KG1 (cell line): ENCODE results near the gene ZNF22.

Source experiments
- DNase-seq: peaks from one replicate; lab custom pipeline; 2025; lab: John Stamatoyannopoulos, UW

The ZNF22 gene

DNA sequence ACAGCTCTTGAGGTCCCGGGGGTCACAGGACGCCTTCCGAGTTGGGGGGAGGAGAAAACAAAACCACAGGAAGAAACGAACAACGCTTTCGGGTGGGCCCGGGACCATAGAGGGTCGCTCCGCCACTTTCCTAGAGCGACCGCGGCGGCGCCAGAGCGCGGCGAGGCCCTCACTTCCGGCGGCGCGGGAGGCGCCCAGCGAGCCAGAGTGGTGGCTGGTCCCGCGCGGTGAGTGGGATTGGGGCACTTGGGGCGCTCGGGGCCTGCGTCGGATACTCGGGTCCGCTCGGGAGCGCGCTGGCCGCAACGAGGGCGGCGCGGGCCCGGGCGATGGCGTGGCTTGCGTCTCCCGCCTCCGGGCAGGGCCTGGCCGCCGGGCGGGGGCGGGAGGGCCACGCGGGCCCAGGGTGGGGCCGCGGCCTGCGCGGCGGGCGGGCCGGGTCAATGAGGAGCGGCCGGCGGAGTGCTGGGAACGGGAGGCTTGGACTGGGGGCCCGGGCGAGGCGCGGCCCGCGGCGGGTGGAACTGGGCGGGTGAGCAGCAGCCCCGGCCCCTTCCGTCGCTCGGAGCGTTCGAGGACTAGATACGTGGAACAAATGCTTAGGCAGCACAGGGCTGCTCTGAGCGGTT, at the start of gene ZNF22:
TSS of gene ZNF22 (plus strand) at position 172 of the 629 bp plus-strand sequence. CDS start 2,446 bp downstream, outside the sequence.
- DNase-seq, result peak; percentile 72

DNA sequence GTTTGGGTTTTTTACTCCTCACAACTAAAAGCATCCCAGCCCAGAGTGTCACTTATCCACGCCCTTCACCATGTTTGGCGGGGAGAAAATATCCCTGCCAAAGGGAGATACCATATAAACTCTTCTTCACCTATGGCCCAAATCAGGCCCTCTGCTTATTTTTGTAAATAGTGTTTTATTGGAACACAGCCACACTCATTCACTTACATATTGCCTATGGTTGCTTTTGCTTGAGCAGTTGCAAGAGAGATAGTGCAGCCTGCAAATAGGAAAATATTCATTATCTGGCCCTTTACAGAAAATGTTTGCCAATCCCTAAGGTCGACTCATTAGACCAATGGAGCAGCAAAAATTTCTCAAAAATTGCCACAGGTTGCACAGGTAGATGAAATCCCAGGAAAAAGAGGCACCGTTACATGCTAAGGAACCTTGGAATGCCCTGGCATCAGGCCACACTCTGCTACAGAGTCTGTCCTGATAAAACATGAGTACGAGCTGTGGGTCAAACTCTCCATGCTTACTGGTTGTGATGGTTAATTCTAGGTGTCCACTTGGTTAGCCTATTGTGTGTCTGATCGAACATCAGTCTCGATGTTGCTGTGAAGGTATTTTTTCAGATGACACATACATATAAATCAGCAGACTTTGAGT, 49.0 kb upstream of the ZNF22 start:
- no peak for DNase-seq

DNA sequence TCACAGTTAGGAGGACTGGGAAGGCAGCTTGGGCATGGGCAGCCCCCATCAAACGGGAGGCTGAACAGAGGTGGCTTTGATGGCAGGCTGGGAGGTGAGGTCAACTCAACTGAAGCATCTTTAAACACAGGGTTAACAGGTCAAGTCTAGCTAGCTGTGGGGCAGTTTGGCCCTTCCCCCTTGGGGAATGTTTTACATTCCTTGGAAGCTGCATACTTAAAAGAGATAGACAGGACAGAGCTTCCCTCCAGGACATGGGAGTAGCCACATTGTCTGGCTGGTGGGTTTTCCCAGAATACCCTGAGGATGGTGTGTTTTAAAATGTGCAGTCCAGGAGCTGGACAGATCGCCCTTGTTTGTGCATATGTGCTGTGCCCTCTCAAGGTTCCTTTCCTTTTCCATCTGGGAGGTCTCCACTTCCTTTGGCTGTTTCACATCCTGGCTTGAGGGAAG, 47.9 kb upstream of the ZNF22 start:
- no peak for DNase-seq

DNA sequence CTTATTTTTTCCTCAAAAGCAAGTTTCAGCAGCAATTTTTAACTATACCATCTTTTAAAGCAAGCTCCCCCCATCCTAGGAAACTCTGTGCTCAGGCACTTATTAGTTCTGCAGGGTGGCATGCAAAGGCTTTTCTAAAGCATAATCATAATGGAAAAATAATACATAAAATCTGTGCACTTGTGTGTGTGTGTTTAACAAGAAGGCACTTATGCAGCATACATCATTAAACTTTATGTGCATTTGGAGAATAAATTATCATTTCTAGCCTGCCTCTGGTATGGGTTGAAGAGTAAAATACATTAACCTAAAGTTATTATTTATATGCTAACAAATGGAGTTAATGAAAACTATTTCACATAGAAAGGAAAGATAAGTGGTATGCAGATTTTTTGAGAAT, 46.7 kb upstream of the ZNF22 start:
- DNase-seq, result no peak

DNA sequence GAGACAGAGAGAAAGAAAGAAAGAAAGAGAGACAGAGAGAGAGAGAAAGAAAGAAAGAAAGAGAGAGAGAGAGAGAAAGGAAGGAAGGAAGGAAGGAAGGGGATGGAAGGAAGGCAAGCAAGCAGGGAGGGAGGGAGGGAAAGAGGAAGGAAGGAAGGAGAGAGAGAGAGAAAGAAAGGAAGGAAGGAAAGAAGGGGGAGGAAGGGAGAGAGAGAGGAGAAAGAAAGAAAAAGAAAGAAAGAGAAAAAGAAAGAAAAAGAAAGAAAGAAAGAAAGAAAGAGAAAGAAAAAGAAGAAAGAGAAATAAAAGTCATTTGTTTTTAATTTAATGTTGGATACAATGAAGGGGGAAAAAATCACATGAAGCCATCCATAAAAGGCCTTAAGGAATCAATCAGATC, 45.8 kb upstream of the ZNF22 start:
- no peak for DNase-seq

DNA sequence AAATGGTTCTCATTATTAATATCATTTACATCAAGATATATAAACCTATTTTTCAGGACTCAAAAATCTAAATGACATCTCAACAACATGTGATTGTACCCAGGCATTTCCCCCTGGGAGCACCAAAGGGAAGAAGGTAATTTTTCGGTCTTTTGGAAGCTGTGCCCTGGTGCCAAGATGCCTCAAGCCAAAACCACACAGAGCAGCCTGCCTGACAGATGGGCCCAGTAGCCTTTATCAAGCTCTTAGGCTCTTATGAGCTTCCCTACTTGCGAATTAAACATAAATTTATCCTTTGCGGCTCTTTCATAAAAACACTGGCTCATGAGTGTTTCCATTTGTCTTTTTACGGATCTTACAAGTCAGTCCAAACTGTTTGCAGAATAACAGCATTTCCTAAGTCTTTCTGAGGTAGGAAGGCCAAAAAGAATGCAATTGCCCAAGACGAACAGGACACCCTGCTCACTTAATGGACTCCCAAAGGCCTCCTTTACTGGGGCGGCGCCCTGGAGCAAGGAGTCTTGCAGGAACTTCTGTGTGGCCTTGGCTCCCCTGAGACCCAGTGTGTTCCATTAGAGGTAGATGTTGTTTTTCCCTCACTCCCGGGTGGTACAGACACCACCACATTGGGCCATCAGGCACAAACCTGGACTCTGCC, 45.2 kb upstream of the ZNF22 start:
- DNase-seq, result no peak

DNA sequence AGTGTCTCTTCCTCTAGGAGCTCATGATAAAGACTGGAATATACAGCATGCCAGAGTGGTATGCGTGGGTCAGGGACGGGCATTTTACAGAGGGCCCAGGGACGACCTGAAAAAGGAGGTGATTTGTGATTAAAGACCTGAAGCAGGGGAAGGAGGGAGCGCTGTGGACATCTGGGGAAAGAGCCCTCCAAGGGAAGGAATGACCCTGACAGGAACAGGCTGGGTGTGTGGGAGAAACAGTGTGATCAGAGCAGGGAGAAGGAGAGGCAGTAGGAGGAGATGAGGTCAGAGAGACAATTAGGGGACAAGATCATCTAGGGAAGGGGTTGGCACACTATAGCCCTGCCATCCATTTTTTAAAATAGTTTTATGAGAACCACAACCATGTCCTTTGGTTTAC, 44.5 kb upstream of the ZNF22 start:
- no peak for DNase-seq

DNA sequence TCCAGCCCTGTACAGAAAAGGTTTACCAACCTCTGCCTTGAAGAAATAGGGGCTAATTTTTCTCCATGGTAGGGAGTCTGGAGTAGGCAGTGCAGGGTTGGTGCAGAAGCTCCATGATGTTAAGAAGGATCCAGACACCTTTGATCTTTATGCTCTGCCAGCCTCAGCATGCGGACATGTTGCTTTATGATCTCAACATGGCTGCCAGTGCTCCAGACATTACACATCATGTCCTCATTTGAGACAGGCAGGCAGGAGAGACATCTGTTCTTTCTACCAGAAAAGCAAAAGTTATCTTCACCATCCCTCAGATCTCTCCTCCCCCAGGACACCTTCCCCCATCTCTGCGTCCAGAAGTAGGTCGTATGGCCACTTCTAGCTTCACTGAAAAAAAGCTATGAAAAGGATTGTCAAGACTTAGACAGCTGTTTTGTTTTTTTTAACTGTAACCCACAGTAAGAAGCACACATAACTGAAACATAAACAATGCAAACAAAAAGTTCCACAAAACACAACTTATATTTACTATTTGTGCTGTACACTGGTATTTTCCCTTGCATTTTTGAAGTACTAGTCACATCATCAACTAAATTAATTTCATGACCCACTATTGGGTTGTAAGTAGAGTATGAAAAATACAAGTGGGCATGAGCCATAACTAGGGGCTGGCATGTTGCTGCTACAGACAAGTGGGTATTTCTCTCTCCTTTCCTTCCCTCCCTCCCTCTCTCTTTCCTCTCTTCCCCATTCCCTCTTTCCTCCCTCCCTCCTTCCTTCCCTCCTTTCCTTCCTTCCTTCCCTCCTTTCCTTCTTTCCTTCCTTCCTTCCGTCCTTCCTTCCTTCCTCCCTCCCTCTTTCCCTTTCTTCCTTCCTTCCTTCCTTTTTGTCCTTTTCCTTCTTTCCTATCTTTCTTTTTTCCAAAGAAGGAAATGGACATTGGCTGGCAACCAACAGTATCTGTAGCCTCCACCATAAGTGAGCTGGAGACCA, 43.7 kb upstream of the ZNF22 start:
- DNase-seq, result no peak

DNA sequence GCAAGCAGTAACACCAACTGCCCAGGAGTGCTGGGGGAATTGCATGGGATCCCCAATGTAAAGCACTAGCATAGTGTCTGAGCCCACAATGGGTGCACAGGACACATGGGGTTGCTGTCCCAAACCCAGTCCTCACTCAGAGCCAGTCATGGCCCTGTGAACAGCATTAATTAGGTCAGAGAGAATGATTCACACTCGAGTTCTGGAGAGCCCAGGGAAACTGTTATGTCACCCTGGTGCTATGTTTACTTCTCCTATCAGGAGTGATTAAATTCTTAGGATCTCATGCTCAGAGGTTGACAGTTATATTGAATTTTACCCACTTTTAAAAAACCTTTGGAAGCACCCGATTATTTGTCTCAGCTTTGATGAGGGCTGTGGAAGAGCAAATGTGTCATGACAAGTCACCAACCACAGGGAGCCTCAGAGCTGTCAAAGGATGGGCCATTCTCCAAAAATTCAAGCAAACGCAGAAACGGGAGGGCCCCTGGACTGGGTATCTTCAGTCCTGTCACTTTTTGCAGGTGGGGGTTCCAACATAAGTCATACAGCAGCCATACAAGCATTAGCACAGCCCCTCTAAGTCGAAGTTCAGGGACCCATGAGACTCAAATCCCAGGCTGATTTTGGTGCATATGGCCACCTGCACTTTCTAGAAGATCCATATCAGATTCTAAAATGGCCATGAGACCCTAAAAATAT, 42.4 kb upstream of the ZNF22 start:
- DNase-seq, result no peak

DNA sequence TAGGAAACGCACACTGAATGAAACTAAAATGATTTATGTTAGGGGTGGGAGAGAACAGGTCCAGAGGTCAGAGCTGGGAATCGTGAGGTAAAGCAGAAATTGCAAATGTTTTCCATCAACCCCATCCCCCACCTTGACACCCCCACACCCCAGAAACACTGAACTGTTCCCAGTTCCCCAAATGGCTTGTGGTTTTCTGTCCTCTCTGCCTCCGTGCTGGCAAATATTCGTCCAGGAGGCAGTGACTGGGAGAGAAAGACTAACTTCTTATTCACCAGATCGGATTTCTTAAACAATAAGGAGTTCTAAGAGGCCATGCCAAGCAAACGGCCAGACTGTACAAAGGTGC, 41.9 kb upstream of the ZNF22 start:
- no peak for DNase-seq

DNA sequence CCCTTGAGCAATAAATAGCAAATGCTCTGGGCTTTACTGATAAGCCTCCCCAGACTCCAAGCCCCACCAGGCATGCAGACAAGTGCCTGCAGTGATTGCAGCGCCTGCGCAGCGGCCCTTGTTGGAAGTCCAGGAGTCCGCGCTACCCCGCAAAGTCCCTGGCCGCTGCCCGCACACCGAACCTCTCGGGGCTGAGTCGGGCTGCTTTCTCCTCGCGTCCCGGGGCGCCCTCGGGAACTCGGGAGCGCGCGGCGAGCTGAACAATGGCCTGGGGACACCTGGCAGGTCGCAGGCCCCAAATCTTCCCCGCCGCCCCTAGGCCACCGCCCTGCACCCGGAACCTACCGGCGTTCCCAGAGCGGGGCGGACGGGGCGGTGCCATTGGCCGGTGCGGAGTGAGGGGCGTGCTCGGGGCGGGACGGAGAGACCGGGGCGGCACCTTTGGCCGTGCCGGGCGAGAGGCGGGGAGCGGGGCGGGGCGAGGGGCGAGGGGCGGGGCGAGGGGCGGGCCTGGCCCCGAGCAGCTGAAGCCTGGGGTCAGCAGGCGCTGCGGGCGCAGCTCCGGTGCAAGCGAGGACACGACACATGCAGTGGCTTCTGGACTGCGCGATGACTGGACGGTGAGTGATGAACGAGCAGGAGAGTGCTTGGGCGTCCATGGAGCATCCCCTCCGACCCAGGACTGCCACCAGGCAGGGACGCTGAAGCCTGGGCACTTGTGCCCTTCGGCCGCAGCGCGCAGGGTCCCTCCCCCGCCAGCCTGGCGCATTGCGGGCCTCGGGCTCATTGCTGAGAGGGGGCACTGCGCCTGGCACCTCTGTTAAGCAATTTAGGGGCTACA, 41.3 kb upstream of the ZNF22 start, which contains the start of gene RASSF4:
TSS of gene RASSF4 (plus strand) at position 556 of the 841 bp plus-strand sequence. CDS start 10,401 bp downstream, outside the sequence.
- peak; percentile 44 for DNase-seq

DNA sequence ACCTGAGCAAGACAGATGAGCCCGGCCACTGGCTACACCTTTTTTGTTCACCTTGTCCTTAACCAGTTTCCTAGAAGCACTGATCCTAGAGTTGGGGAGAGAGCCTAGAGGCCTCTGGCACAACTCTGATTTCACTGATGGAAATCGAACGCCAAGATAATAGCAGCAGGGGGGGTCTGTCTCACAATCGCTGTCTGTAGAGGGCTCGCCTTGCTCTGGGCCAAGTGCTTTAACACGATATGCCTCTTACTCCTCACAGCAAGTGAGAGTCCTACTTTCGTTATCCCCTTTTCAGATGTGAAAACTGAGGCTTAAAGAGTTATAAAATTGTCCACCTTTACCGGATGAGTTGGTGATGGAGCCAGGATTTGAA, 40.6 kb upstream of the ZNF22 start:
- DNase-seq, result no peak

DNA sequence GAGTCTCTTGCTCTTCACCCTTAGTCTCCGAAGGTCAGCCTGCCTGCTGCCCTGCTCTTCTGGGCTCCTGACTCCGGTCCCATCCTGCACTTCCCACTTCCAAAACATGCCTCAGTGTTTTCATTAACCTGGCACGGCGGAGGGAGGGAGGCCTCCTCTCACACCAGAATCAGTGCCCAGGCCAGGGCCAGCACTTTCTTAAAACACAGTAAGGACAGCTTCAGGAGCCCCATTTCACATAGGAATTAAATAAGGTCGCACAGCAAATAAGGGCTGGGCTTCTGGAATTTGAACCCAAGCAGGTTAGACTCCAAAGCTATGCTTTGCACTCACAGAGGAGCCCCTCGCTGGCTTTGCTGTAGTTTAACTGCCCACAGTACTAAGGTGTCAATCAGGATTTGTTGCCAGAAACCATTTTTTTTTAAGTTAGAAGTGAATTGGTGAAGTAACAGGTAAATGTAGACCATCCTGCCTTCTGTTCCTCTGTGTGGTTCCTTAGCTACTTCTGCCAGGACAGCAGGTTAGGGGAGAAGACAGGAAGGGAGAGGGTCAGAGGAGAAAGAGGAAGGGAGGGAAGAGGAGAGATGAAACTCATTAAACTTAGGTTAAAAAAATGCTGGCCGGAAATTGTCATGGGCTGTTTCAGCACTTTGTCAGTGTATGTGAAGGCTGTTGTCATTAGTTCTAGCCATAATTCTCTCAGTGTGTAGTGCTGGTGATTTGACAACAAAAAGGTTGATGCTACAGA, 40.1 kb upstream of the ZNF22 start:
- DNase-seq, result no peak

DNA sequence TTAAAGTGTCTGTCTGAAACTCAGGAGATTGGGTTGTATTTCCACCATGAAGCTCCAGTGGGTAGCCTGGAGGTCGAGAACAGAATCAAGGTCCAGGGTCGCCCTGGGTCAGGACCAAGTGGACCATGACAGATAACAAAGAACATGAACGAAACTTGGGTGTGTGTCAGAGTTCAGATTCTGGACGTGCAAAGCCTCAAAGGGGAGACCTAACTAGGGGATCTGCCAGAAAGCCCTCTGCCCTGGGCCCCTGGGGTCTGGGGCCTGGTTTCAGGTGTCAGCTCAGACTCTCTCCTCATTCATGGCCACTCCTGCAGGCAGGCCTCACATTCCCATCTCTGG, 39.5 kb upstream of the ZNF22 start:
- DNase-seq, result no peak

DNA sequence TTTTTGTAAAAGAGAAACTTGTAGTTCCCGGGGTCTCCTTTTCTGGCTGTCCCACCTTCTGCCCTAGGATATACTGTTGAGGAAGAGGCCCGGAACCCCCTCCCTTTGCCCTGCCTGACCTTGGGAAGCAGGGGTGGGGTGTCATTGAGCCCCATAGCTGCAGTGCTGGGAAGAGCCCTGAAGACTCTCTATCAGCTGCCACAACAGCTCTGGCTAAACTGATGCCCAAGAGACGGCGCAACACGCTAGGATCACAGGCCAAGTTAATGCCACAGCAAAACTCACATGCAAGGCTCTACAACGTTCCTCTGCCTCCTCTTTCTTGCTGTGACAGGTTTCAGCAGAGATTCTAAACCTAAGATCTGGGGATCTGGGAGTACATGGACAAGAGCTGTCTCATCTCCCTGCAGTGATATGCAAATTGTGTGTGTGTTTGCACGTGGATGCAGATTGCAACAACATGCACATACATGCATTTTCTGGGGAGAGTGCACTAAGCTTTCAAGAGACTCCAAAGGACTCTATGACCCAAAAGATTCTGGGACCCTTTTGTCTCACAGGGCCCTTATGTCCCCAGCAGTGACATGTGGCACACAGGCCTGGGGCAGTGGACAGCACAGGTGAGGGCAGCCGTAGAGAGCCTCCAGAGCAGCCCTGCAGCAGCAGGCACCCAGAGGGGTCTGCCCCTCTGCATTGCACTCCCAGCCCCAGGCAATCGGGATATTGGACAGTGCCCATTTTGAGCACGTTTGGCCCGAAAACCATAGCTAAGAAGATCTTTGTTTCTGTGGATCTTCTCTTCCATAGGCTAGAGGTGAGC, 38.6 kb upstream of the ZNF22 start:
- DNase-seq, result no peak

DNA sequence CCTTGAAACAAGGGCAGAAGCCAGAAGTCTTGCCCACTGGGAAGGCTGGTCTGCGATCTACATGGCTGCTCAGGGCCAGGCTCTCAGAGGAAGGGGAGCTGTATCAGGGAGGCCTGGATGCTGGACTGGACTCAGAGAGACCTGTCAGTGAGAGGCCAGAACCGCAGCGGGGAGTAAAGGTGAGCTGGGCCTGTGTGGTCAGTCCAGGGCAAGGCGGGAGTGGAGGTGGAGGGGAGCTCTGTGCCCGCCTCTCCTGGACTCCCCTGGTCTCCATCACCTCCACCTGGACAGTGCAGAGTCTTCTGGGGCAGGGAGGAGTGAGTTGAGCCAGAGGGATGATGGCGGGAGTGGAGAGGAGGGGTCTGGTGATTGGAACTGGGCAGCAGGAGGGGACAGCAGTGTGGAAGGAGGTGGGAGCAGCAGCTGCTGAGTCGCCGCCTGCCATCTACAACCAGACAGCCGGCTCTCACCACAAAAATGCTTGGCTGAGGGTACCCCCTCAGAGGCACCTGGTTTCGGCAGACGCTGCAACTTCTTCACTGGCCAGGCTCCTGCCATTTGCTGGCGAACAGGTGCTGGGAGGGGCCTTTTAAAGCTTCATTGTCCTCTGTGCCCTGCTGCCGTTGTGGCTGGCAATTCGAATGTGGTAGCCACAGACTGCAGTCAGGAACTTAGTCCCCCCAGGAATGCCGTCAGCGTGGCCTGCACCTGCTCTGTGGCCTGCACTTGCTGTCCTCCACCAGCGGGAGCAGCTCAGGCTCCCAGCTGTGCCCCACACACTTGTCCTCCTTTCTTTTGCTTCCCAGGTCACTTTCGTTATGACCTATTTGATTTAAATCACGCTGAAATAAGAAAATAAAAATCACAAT, 37.6 kb upstream of the ZNF22 start:
- no peak for DNase-seq

DNA sequence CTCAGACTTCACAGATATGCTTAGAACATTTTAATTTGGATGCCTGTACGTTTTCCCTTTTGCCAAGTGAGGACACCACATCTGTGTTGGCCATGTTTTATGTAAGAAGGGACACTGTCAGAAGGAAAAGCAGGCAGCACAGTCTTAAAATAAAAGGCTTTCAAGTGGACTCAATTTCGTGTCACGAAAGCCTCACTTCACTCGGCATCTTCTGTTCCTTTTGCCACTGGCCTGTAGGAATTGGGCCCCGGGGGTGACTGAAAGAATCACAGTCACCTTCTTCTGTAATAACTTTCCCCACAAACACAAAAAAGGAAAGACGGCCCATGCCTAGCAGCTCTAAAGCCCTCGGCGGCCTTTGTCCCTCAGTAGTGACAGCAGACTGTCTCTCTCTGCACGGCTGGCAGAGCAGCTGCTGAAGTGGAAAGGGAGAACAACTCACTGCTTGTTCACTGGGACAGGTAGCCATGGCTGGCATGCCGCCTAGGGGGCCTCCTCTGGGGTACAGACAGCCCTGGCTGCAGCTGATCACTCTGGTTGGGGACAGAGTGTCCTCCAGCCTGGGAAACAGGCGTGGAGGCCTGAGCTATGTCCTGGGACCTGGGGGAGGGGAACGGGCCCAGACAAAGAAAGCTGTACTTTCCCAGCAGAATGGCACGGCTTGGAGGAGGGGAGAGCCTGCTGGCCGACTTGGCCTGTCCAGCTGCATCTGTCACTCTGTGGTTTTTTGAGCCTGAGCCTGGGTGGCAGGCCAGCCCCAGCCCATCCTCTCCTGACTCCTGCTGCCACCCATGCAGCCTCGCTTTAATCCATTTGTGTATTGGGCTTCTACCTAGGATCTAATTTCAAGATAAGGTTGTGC, 36.7 kb upstream of the ZNF22 start:
- DNase-seq, result no peak
